Mammary epithelial cell (primary cell): ENCODE measurements around the gene ABCB9.

Experiments used
- EZH2 ChIP-seq: IDR thresholded peaks from 2 replicates; pipeline ENCODE4 v1.6.1; 2012; ENCODE audit warnings: low read length, inconsistent platforms, borderline replicate concordance
- TF ChIP-seq, protein P1 (sequence below), 2 donors: IDR thresholded peaks in 1 of 2; conservative IDR thresholded peaks in 1 of 2; 2 replicates each; pipeline ENCODE4 v1.5.1; 2011 to 2012; ENCODE audit warnings: inconsistent platforms in 2 of 2, low read length in 2 of 2, mild to moderate bottlenecking in 2 of 2, control low read depth in 1 of 2, low read depth in 1 of 2; ENCODE audit not compliant: insufficient read depth in 1 of 2; ENCODE audit errors: extremely low read depth in 1 of 2

DNA sequence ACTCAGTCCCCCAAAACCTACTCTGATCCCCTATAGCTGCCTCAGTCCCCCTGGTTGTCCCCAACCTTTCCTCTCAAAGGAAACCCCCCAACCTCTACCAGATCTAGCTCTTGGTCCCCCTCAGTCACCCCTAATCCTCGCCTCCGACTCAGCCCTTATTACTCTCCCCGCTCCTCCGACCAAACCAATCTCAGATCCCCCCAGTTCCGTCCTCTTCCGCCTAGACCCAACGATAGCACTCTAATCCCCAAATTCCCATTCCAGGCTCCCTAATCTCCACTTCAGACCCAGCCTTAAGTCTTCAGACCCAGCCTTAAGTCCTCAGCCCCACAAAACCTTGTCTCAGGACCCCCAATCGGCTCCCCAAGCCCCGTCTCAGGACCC, 71.0 kb downstream of the ABCB9 start:
- TF ChIP-seq, protein P1, sequence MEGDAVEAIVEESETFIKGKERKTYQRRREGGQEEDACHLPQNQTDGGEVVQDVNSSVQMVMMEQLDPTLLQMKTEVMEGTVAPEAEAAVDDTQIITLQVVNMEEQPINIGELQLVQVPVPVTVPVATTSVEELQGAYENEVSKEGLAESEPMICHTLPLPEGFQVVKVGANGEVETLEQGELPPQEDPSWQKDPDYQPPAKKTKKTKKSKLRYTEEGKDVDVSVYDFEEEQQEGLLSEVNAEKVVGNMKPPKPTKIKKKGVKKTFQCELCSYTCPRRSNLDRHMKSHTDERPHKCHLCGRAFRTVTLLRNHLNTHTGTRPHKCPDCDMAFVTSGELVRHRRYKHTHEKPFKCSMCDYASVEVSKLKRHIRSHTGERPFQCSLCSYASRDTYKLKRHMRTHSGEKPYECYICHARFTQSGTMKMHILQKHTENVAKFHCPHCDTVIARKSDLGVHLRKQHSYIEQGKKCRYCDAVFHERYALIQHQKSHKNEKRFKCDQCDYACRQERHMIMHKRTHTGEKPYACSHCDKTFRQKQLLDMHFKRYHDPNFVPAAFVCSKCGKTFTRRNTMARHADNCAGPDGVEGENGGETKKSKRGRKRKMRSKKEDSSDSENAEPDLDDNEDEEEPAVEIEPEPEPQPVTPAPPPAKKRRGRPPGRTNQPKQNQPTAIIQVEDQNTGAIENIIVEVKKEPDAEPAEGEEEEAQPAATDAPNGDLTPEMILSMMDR (conservative IDR thresholded peaks at IDR 0.05 in 1 of 2, IDR thresholded peaks at IDR 0.05 in 1 of 2; ENCODE audit: extremely low read depth in 1 of 2, insufficient read depth in 1 of 2, low read depth in 1 of 2, low read length in 2 of 2) = no peak
- no peak for TF ChIP-seq EZH2
